Adipocyte (in vitro differentiated cells): ENCODE measurements around the gene FBXO46.

ENCODE experiments used
- DNase-seq: peaks from one replicate; pipeline ENCODE4 v3.0.0-alpha.2; 2015; ENCODE audit warnings: low read depth
- H3K27me3 ChIP-seq: replicated peaks from 2 replicates; pipeline ENCODE4 v1.7.0; 2013; ENCODE audit warnings: mild to moderate bottlenecking, low read length, moderate library complexity; ENCODE audit not compliant: control insufficient read depth, insufficient read depth
- H3K36me3 ChIP-seq: 2 replicates; pipeline ENCODE4 v1.7.0; 2013; ENCODE audit warnings: low read length, mild to moderate bottlenecking, moderate library complexity; ENCODE audit not compliant: control insufficient read depth, insufficient read depth, severe bottlenecking
- H3K4me1 ChIP-seq: 2 replicates; pipeline ENCODE4 v1.7.0; 2013; ENCODE audit warnings: mild to moderate bottlenecking, low read length, moderate library complexity; ENCODE audit not compliant: control insufficient read depth, insufficient read depth
- H3K4me3 ChIP-seq: 2 replicates; pipeline ENCODE4 v1.7.0; 2013; ENCODE audit warnings: mild to moderate bottlenecking, low read length, moderate library complexity
- H3K9ac ChIP-seq: 2 replicates; pipeline ENCODE4 v1.7.0; 2013; ENCODE audit warnings: mild to moderate bottlenecking, low read length, moderate library complexity
- H3K9me3 ChIP-seq: 2 replicates; pipeline ENCODE4 v1.7.0; 2013; ENCODE audit warnings: mild to moderate bottlenecking, low read length, moderate library complexity; ENCODE audit not compliant: control insufficient read depth

Gene FBXO46, protein sequence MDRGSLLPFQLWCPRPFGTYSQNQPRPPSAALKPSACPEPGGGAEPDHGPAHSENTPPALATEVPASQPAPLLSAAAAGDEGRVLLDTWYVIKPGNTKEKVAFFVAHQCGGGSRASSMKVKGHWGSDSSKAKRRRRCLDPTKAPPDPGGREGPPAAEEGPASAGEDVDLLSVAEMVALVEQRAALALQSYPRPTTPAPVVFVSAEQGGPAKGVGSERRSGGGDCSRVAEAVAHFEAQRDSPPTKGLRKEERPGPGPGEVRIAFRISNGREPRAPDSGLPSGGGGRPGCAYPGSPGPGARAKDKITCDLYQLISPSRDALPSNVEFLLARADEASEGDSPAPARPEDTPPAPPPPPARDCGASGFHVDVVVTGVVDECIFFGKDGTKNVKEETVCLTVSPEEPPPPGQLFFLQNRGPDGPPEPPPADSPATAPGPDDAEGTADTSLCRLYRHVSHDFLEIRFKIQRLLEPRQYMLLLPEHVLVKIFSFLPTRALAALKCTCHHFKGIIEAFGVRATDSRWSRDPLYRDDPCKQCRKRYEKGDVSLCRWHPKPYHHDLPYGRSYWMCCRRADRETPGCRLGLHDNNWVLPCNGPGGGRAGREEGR

GRCh38 chr19:45730368-45731288 is at the start of gene FBXO46:
Gene FBXO46, minus strand, starts transcription at chr19:45730896. Its CDS starts 17,401 bp downstream, at chr19:45713495.
- H3K9me3 ChIP-seq = no peaks in the 10 kb centered on the region
- H3K4me1 ChIP-seq = peaks cover 13% of the 10 kb centered on the region
- no peaks in the 10 kb centered on the region for H3K36me3 ChIP-seq
- H3K27me3 ChIP-seq = no peaks in the 10 kb centered on the region
- H3K9ac ChIP-seq = peak within 1 kb of the TSS; percentile 96
- peak within 1 kb of the TSS; percentile 99 for H3K4me3 ChIP-seq
- peak; percentile 99 for DNase-seq

GRCh38 chr19:45780146-45780447 is 49.4 kb upstream of the FBXO46 start:
- Histone ChIP-seq H3K9ac (peak overlapping the region; percentile 96), H3K27me3 (no peaks in the 10 kb centered on the region), H3K4me1 (peaks cover 36% of the 10 kb centered on the region), H3K4me3 (peak overlapping the region; percentile 88), H3K36me3 (peaks cover 37% of the 10 kb centered on the region), H3K9me3 (no peaks in the 10 kb centered on the region)
- DNase-seq = no peak

GRCh38 chr19:45779231-45780145 is 48.8 kb upstream of the FBXO46 start:
- Histone ChIP-seq H3K4me1 (peaks cover 33% of the 10 kb centered on the region), H3K4me3 (peak overlapping the region; percentile 88), H3K9ac (peak overlapping the region; percentile 96), H3K9me3 (no peaks in the 10 kb centered on the region), H3K36me3 (peaks cover 43% of the 10 kb centered on the region), H3K27me3 (no peaks in the 10 kb centered on the region)
- DNase-seq = peak; percentile 57

- peaks cover 20% of the 10 kb centered on the region for H3K4me1 ChIP-seq
- no peak for DNase-seq
- peaks cover 51% of the 10 kb centered on the region for H3K36me3 ChIP-seq
- no peaks in the 10 kb centered on the region for H3K9me3 ChIP-seq
- H3K4me3 ChIP-seq = no peak overlapping the region
- no peaks in the 10 kb centered on the region for H3K27me3 ChIP-seq
- no peak overlapping the region for H3K9ac ChIP-seq
Measured at GRCh38 chr19:45778010-45778661, 47.4 kb upstream of the FBXO46 start.

- H3K36me3 ChIP-seq = peaks cover 53% of the 10 kb centered on the region
- no peaks in the 10 kb centered on the region for H3K27me3 ChIP-seq
Measured at GRCh38 chr19:45777395-45777961, 46.8 kb upstream of the FBXO46 start.

DNA sequence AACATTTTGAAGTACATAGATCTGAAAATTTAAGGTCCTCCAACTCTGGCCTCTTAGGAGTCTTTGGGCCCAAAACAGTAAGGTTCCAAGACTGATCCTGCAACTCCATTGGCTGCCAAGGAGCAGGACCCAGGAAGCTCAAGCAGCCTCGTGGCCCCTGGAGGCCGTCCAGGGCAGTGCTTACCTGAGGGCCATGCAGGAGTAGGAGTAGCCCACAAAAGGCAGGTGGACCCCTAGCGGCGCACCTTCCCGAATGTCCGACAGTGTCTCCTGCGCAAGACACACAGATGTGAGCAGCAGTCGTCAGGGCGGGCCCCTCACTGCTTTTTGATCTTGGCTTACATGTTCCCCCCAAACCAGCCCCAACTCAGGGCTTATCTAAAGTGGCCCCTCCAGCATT is 44.1 kb upstream of the FBXO46 start:
- H3K9me3 ChIP-seq = no peaks in the 10 kb centered on the region
- H3K36me3 ChIP-seq = peaks cover 60% of the 10 kb centered on the region
- no peak overlapping the region for H3K4me3 ChIP-seq

More at GRCh38 chr19:45777395-45777961, 46.8 kb upstream of the FBXO46 start:
- H3K9me3 ChIP-seq = no peaks in the 10 kb centered on the region
- peaks cover 16% of the 10 kb centered on the region for H3K4me1 ChIP-seq
- H3K4me3 ChIP-seq = no peak overlapping the region
- no peak for DNase-seq
- H3K9ac ChIP-seq = no peak overlapping the region

GRCh38 chr19:45773384-45773783 is 42.7 kb upstream of the FBXO46 start:
- peak overlapping the region; percentile 2 for H3K9ac ChIP-seq
- no peaks in the 10 kb centered on the region for H3K27me3 ChIP-seq
- H3K4me1 ChIP-seq = peaks cover 9% of the 10 kb centered on the region
- DNase-seq = no peak
- H3K36me3 ChIP-seq = peaks cover 50% of the 10 kb centered on the region
- H3K4me3 ChIP-seq = no peak overlapping the region
- no peaks in the 10 kb centered on the region for H3K9me3 ChIP-seq

More for the DNA sequence above, 44.1 kb upstream of the FBXO46 start:
- Histone ChIP-seq H3K9ac (no peak overlapping the region), H3K4me1 (peaks cover 8% of the 10 kb centered on the region), H3K27me3 (no peaks in the 10 kb centered on the region)
- no peak for DNase-seq

- Histone ChIP-seq H3K4me3 (no peak overlapping the region), H3K27me3 (no peaks in the 10 kb centered on the region), H3K9me3 (no peaks in the 10 kb centered on the region), H3K36me3 (peaks cover 45% of the 10 kb centered on the region), H3K9ac (peak overlapping the region; percentile 2), H3K4me1 (peaks cover 9% of the 10 kb centered on the region)
- no peak for DNase-seq
Measured at GRCh38 chr19:45772912-45773311, 42.2 kb upstream of the FBXO46 start.

DNA sequence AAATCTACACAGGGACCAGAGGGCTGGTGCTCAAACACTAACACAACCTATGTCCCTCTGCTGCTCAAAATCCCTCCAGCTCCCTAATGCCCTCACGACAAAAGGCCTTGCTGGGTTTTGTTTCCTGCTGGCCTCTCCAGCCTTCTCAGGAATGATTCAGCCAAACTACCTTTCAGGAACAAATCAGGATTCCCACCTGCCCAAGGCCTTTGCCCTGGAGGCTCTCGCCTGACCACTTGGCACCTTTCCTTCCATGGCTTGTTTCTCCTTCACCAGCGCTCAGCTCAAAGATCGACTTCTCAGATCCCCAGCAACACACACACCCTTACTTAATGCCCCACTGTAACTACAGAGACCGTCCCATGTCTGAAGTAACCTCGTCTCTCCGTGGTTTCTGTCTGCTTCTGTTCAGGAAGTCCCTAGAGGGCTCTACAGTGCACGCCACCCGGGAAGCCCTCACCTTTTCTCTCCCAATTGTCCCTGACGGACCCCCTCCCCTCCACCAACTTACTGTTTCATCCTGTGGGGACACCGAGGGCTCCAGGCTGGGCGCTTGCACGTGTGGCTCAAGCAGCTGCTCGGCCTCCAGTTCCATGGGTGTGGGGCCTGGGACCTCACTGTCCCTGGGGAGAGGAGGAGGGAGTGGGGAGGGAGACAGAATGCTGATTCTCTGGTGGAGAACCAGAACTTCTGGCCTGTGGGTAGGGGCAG is 41.6 kb upstream of the FBXO46 start:
- H3K9ac ChIP-seq = peak overlapping the region; percentile 2
- no peaks in the 10 kb centered on the region for H3K9me3 ChIP-seq
- DNase-seq = no peak
- no peak overlapping the region for H3K4me3 ChIP-seq
- H3K27me3 ChIP-seq = no peaks in the 10 kb centered on the region
- peaks cover 39% of the 10 kb centered on the region for H3K36me3 ChIP-seq
- peaks cover 9% of the 10 kb centered on the region for H3K4me1 ChIP-seq
